GM12875 (cell line): Measurements from ENCODE around the gene FOXQ1.

ENCODE experiments used
- H3K4me3 ChIP-seq: one replicate; pipeline ENCODE4 v1.5.1; 2011; ENCODE audit warnings: low read depth, low read length, control low read depth
- TF ChIP-seq, protein P1 (sequence below): IDR thresholded peaks from 2 replicates; pipeline ENCODE4 v1.5.1; 2011; ENCODE audit warnings: low read depth, mild to moderate bottlenecking, control low read depth, inconsistent platforms, low read length, moderate library complexity, borderline replicate concordance; ENCODE audit not compliant: insufficient read depth

Gene FOXQ1

DNA sequence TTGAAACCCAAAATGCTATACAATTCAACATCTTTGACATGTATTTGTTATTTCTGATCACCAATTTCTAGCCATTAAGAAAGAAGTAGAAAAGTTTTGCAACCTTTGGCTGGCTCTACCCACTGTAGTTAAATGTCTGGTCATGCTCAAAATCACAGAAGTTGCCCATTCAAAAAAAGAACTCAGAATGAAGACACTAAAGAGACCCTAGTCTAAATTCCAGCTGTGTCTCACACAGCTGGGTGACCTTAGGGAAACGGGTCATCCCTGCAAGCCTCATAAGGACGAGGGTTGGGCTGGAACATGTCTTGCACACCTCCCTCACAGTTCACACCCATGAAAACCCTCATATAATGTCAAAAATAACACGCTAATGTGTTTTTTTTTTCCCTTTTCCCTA is 10.3 kb downstream of the FOXQ1 start:
- H3K4me3 ChIP-seq, result no peak overlapping the region
- TF ChIP-seq, protein P1, sequence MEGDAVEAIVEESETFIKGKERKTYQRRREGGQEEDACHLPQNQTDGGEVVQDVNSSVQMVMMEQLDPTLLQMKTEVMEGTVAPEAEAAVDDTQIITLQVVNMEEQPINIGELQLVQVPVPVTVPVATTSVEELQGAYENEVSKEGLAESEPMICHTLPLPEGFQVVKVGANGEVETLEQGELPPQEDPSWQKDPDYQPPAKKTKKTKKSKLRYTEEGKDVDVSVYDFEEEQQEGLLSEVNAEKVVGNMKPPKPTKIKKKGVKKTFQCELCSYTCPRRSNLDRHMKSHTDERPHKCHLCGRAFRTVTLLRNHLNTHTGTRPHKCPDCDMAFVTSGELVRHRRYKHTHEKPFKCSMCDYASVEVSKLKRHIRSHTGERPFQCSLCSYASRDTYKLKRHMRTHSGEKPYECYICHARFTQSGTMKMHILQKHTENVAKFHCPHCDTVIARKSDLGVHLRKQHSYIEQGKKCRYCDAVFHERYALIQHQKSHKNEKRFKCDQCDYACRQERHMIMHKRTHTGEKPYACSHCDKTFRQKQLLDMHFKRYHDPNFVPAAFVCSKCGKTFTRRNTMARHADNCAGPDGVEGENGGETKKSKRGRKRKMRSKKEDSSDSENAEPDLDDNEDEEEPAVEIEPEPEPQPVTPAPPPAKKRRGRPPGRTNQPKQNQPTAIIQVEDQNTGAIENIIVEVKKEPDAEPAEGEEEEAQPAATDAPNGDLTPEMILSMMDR, result no peak

DNA sequence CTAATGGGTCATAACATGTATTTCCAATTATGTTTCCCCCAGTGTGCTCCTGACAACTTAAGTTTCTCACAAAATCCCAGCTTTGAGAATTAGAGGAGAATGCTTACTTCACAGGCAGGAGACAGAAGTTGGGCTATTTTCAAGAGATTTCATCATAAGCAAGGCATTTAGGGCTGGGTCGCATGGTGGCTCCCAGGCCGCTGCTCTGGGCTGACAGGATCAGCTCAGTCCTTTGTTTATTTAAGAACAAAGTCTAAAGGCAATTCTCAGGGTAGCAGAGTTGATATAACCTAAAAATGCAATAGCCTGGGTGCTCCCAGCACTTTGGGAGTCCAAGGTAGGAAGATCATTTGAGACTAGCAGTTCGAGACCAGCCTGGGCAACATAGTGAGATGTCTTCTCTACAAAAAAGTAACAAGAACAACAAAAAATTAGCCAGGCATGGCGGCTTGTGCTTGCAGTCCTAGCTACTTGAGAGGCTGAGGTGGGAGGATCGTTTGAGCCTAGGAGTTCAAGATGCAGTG is 10.9 kb downstream of the FOXQ1 start:
- no peak overlapping the region for H3K4me3 ChIP-seq
- TF ChIP-seq, protein P1, result no peak

DNA sequence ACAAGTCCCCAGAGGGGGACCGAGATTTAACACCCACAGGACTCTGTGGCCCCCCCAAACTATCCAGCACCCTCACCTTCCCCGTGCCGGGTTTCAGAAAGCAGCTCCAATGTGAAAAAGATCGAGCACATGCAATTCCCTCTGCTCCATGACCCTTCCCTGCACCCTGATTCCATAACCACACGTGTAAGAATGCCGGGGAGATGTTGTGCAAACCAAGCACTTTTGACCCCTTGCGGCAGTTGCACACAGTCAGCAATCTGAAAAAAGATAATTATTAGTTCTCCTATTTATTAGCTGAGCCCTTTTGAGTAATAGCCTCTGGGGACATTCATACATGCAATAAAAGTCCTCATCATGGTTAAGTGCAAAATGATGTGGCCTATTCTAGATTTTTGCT is 13.0 kb downstream of the FOXQ1 start:
- H3K4me3 ChIP-seq, result no peak overlapping the region

DNA sequence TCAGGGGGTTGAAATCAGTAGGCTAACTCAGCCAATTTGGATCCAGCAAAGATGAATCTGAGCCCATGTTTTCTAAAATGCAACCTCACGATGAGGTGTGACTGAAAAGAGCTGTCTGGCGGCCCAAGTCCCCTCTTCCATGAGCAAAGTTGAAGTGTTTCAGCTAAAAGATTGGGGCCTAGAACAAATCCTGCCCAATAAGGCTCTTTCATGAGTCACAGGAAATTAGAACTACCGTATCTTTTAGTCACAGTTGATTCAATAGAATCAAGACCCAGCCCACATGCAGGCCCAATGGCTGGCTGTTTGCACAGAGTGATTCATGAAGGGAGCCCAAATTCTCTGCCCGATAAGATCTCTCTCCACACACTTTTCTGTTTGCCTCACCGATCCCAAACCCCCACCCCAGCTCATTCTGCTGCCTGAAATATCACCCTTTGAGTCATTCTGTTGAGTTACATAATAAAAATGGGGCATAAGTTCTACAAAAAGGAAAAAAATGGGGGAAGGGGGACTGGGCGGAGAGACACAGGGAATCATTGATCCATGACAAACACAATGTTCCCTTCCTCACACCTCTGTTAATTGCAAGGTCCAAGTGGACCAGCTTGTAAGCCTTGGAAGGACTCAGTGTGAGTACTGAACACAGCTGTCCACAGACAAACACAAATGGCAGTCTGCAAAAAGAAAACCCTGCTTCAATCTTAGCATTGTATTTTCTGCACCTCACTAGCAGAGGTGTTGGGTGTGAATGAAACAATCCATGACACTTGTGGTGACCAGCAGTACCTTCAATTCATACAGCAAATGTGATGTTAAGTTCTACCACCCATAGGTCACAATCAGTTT is 13.8 kb downstream of the FOXQ1 start:
- no peak overlapping the region for H3K4me3 ChIP-seq
- TF ChIP-seq, protein P1, result no peak

More for the DNA sequence above, 13.0 kb downstream of the FOXQ1 start:
- TF ChIP-seq, protein P1, result no peak

DNA sequence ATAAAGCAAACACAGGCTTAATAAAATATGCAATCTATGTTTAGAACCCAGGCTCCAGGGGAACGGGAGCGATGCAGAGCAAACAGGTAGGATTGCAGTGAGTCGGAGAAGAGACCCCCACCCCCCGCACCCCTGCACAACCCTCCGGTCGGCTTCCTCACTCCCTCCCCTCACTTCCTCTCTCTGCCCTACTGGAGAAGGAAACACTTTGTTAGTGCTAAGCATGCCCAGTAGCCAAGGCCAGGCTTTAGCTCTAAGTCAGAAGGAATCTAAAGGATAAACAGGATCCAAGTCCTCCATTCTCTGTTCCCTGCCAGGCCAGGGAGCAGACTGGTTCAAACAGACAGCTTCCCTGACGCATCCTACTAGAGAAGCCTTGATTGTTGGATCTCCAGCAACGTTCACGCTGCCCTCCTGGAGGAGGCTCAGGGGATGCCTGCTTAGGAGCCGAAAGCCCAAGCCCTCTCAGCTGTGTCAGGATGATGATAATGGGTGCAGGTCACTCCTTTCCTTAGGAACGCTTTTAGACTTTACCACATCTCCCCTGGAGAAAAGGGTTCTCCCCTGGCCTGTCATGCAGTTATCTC is 14.7 kb downstream of the FOXQ1 start:
- no peak overlapping the region for H3K4me3 ChIP-seq
- TF ChIP-seq, protein P1, result no peak

DNA sequence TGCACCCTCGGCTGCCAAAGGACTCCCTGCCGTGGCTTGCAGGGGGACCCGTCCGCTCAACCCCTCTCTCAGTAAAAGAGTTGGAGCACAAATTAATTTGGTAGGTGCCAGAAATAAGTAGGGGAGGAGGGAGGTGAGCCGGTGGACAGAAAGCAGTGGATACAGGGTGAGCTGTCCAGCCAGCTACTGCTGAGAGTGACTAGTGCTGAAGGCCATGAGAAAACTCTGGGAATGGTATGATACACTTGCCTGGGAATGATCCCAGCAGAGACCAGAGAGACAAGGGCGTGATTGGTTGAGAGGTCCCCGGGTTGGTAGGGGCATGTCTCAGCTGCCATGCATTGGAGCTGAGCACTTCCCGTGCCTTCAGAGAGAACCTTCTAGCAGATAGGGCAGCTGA is 15.7 kb downstream of the FOXQ1 start:
- no peak overlapping the region for H3K4me3 ChIP-seq
- TF ChIP-seq, protein P1, result no peak
